Measurements from ENCODE around the gene MLLT10.

Gene MLLT10

GRCh38 chr10:21744223-21744622, 210.2 kb downstream of the MLLT10 start:
- no peak for DNase-seq

- DNase-seq = no peak
Observed at GRCh38 chr10:21746118-21746517, 212.1 kb downstream of the MLLT10 start.

- DNase-seq = no peak
Observed at GRCh38 chr10:21747809-21748208, 213.8 kb downstream of the MLLT10 start.

- no peak for DNase-seq
Observed at GRCh38 chr10:21749788-21750187, 215.8 kb downstream of the MLLT10 start.

- no peak for DNase-seq
Observed at GRCh38 chr10:21750424-21750823, 216.4 kb downstream of the MLLT10 start.

GRCh38 chr10:21751341-21752310, 217.6 kb downstream of the MLLT10 start:
- no peak for DNase-seq

- DNase-seq = no peak
Observed at GRCh38 chr10:21753497-21754270, 219.7 kb downstream of the MLLT10 start.

GRCh38 chr10:21754410-21755011, 220.5 kb downstream of the MLLT10 start:
- DNase-seq = no peak

GRCh38 chr10:21756707-21757106, 222.7 kb downstream of the MLLT10 start:
- DNase-seq = no peak

GRCh38 chr10:21757185-21757901, 223.3 kb downstream of the MLLT10 start:
- no peak for DNase-seq

- DNase-seq = no peak
Observed at GRCh38 chr10:21758239-21758638, 224.2 kb downstream of the MLLT10 start.

- DNase-seq = no peak
Observed at GRCh38 chr10:21758696-21759095, 224.7 kb downstream of the MLLT10 start.

- no peak for DNase-seq
Observed at GRCh38 chr10:21759232-21759631, 225.2 kb downstream of the MLLT10 start.

GRCh38 chr10:21760332-21760731, 226.3 kb downstream of the MLLT10 start:
- DNase-seq = no peak

- no peak for DNase-seq
Observed at GRCh38 chr10:21764466-21765189, 230.6 kb downstream of the MLLT10 start.

GRCh38 chr10:21769041-21769440, 235.0 kb downstream of the MLLT10 start:
- no peak for DNase-seq

- no peak for DNase-seq
Observed at GRCh38 chr10:21771219-21771618, 237.2 kb downstream of the MLLT10 start.

GRCh38 chr10:21776883-21777282, 242.9 kb downstream of the MLLT10 start:
- DNase-seq = no peak

- no peak for DNase-seq
Observed at GRCh38 chr10:21791276-21791675, 257.2 kb downstream of the MLLT10 start.
